ENCODE measurements around the gene CCDC150.

CCDC150 gene

GRCh38 chr2:196649202-196649601 is 9.7 kb downstream of the CCDC150 start:
- peaks cover 78% of the 10 kb centered on the region for H3K36me3 ChIP-seq (ENCODE audit: control insufficient read depth, low read length)
- no peaks in the 10 kb centered on the region for H4K20me1 ChIP-seq (ENCODE audit: control insufficient read depth, insufficient read depth, low read depth, low read length)
- no peak overlapping the region for H3K27ac ChIP-seq (ENCODE audit: low read depth, low read length)
- no peaks in the 10 kb centered on the region for H3F3A ChIP-seq (ENCODE audit: control insufficient read depth, insufficient read depth)
- TF ChIP-seq, protein P1, sequence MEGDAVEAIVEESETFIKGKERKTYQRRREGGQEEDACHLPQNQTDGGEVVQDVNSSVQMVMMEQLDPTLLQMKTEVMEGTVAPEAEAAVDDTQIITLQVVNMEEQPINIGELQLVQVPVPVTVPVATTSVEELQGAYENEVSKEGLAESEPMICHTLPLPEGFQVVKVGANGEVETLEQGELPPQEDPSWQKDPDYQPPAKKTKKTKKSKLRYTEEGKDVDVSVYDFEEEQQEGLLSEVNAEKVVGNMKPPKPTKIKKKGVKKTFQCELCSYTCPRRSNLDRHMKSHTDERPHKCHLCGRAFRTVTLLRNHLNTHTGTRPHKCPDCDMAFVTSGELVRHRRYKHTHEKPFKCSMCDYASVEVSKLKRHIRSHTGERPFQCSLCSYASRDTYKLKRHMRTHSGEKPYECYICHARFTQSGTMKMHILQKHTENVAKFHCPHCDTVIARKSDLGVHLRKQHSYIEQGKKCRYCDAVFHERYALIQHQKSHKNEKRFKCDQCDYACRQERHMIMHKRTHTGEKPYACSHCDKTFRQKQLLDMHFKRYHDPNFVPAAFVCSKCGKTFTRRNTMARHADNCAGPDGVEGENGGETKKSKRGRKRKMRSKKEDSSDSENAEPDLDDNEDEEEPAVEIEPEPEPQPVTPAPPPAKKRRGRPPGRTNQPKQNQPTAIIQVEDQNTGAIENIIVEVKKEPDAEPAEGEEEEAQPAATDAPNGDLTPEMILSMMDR (IDR thresholded peaks at IDR 0.05; ENCODE audit: low read depth, low read length, poor library complexity, severe bottlenecking): no peak
- no peak for TF ChIP-seq EZH2phosphoT487 (IDR thresholded peaks at IDR 0.05; ENCODE audit: borderline replicate concordance, low read length)
- H3K27me3 ChIP-seq (ENCODE audit: control insufficient read depth, low read length): no peaks in the 10 kb centered on the region
- no peak overlapping the region for H3K4me2 ChIP-seq (ENCODE audit: low read length)
- peaks cover 87% of the 10 kb centered on the region for H3K79me2 ChIP-seq (ENCODE audit: control insufficient read depth, low read length)
- peaks cover 53% of the 10 kb centered on the region for H3K9me3 ChIP-seq (ENCODE audit: control insufficient read depth, insufficient read depth, low read length)
- no peaks in the 10 kb centered on the region for H3K9me2 ChIP-seq (replicated peaks; ENCODE audit: control insufficient read depth, low read length)
- no peaks in the 10 kb centered on the region for H3K4me1 ChIP-seq (ENCODE audit: control insufficient read depth, low read length)
- H3K4me3 ChIP-seq (ENCODE audit: low read length): no peak overlapping the region

DNA sequence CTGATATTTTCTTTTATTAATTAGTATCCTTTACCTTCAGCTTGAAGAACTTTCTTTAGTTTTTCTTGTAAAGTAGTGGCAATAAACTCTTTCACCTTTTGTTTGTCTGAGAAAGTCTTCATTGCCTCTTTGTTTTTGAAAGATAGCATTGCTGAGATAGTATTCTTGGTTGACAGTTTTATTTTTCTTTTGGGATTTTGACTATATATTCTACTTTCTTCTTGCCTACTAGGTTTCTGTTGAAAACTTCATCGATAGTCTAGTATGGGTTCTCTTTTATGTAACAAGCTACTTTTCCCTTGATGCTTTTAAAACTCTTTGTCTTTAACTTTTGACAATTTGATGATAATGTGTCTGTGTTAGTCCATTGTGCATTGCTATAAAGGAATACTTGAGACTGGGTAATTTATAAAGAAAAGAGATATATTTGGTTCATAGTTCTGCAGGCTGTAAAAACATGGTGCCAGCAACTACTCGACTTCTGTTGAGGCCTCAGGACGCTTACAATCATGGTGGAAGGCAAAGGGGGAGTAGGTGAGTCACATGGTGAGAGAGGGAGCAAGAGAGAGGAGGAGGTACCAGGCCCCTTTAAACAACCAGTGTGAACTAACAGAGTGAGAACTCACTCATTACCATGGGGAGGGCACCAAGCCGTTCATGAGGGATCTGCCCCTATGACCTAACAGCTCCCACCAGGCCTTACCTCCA is 12.0 kb downstream of the CCDC150 start:
- Histone ChIP-seq H3K27me3 (ENCODE audit: control insufficient read depth, low read length) (no peaks in the 10 kb centered on the region), H3K79me2 (ENCODE audit: control insufficient read depth, low read length) (peaks cover 82% of the 10 kb centered on the region), H3F3A (ENCODE audit: control insufficient read depth, insufficient read depth) (no peaks in the 10 kb centered on the region), H3K4me3 (ENCODE audit: low read length) (no peak overlapping the region), H3K4me2 (ENCODE audit: low read length) (no peak overlapping the region), H3K9me2 (replicated peaks; ENCODE audit: control insufficient read depth, low read length) (no peaks in the 10 kb centered on the region), H3K4me1 (ENCODE audit: control insufficient read depth, low read length) (no peaks in the 10 kb centered on the region), H3K27ac (ENCODE audit: low read depth, low read length) (no peak overlapping the region), H4K20me1 (ENCODE audit: control insufficient read depth, insufficient read depth, low read depth, low read length) (no peaks in the 10 kb centered on the region), H3K9me3 (ENCODE audit: control insufficient read depth, insufficient read depth, low read length) (peaks cover 53% of the 10 kb centered on the region), H3K36me3 (ENCODE audit: control insufficient read depth, low read length) (peaks cover 72% of the 10 kb centered on the region)
- no peak for TF ChIP-seq EZH2phosphoT487 (IDR thresholded peaks at IDR 0.05; ENCODE audit: borderline replicate concordance, low read length)
- TF ChIP-seq, protein P1 (IDR thresholded peaks at IDR 0.05; ENCODE audit: low read depth, low read length, poor library complexity, severe bottlenecking): no peak

- Histone ChIP-seq H3K27me3 (ENCODE audit: control insufficient read depth, low read length) (no peaks in the 10 kb centered on the region), H3K27ac (ENCODE audit: low read depth, low read length) (no peak overlapping the region), H3K4me1 (ENCODE audit: control insufficient read depth, low read length) (no peaks in the 10 kb centered on the region), H3K9me3 (ENCODE audit: control insufficient read depth, insufficient read depth, low read length) (peaks cover 53% of the 10 kb centered on the region), H4K20me1 (ENCODE audit: control insufficient read depth, insufficient read depth, low read depth, low read length) (no peaks in the 10 kb centered on the region), H3K9me2 (replicated peaks; ENCODE audit: control insufficient read depth, low read length) (no peaks in the 10 kb centered on the region), H3K4me3 (ENCODE audit: low read length) (no peak overlapping the region), H3K4me2 (ENCODE audit: low read length) (no peak overlapping the region), H3K79me2 (ENCODE audit: control insufficient read depth, low read length) (peaks cover 82% of the 10 kb centered on the region), H3F3A (ENCODE audit: control insufficient read depth, insufficient read depth) (no peaks in the 10 kb centered on the region), H3K36me3 (ENCODE audit: control insufficient read depth, low read length) (peaks cover 79% of the 10 kb centered on the region)
- TF ChIP-seq, protein P1 (IDR thresholded peaks at IDR 0.05; ENCODE audit: low read depth, low read length, poor library complexity, severe bottlenecking): no peak
- no peak for TF ChIP-seq EZH2phosphoT487 (IDR thresholded peaks at IDR 0.05; ENCODE audit: borderline replicate concordance, low read length)
These were observed 13.4 kb downstream of the CCDC150 start for GRCh38 chr2:196652869-196653268.

Measured in DOHH2 (cell line).